Amniotic epithelial cell (primary cell): ENCODE data around the gene SPACA6.

ENCODE experiments used
- DNase-seq: peaks from one replicate; pipeline ENCODE4 v3.0.0-alpha.2; 2010; ENCODE audit warnings: low read depth

Gene SPACA6

DNA sequence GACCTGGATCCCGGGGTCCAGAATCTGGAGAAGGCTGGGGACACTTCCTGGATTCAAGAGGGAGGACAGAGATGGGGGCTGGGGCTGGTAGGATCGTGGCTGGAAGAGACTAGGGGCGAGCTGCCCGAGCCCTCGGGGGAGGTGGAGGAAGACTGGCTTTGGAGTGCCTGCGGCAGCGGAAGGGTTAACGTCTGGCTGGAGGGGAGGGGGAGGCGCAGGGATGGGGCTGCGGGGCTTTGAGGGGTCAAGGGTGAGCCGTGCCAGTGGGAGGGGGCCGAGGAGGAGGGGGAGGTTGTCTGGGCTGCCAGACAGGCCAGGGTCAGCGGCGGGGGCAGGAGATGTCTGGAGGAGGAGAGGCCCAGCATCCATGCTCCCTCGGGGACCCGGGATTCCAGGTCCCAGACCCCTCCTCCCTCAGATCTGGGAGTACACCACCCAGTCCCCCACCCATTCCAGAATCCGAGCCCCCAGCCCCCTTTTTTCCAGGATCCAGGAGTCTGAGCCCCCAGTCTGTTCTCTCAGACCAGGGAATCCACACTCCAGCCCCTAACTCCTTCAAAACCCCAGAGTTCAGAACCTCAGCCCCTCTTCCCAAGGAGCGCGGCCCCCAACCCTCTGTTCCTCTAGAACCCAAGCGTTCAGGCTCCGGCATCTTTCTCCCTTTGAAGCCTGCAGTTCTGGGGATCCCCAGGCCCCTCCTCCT, 3.2 kb upstream of the SPACA6 start:
- DNase-seq: peak; percentile 71

DNA sequence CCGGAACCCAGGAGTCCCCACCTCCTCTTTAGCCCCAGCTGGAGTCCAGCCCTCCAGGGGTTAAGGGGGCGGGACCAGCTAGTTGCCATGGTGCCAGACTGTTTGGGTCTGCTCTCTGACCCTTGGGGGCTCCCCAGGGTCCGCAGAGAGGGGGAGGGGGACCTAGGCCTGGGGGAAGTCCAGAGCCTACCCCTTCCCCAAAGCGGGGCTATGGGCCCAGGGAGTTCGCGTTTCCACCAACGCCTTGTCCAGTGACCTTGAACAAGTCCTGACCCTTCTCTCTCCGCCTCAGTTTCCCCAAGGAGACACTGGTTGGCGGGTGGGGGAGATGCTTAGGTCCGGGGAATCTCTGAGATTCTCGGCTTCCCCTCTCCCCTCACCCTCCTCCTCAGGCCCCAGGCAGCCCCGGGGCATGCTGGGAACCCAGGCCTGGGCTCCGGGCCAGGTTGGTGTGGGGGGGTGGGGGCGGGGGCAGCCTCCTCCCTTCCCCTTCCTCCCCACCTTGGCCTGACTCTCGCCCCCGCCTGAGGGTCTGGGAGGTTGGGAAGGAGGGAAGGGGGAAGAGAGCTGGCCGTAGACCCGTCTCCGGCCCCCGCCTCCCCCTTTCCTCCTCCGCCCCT, 2.6 kb upstream of the SPACA6 start:
- DNase-seq: peak; percentile 82

GRCh38 chr19:51691074-51691583, 2.0 kb upstream of the SPACA6 start:
- peak; percentile 81 for DNase-seq

GRCh38 chr19:51691584-51692428, 1.3 kb upstream of the SPACA6 start:
- no peak for DNase-seq

DNA sequence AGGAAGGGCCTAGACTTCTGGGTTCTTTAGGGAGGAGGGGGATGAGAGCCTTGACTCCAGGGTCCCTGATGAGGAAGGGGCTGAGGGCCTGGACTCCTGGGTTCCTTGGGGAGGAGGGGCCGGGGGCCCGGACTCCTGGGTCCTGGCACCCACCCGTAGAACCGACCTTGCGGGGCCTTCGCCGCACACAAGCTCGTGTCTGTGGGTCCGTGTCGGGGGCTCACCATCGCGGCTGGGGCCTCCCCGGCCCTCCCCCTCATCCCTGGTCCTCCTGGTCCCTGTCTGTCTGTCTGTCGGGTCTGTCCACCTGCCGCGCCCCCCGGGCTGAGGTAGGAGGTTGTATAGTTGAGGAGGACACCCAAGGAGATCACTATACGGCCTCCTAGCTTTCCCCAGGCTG, 662 bp upstream of the SPACA6 start:
- DNase-seq: no peak

DNA sequence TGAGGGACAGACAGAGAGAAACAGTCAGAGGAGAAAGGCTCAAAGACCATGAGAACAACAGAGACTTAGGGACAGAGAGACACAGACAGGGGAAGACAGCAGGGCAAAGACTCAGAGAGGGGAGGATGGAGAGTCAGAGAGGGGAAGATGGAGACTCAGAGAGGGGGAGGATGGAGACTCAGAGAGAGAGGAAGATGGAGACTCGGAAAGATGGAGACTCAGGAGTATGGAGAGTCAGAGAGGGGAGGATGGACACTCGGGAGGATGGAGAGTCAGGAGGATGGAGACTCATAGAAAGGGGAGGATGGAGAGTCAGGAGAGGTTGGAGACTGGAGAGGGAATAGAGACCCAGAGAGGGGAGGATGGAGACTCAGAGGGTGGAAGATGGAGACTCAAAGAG, 689 bp downstream of the SPACA6 start:
- DNase-seq: no peak

DNA sequence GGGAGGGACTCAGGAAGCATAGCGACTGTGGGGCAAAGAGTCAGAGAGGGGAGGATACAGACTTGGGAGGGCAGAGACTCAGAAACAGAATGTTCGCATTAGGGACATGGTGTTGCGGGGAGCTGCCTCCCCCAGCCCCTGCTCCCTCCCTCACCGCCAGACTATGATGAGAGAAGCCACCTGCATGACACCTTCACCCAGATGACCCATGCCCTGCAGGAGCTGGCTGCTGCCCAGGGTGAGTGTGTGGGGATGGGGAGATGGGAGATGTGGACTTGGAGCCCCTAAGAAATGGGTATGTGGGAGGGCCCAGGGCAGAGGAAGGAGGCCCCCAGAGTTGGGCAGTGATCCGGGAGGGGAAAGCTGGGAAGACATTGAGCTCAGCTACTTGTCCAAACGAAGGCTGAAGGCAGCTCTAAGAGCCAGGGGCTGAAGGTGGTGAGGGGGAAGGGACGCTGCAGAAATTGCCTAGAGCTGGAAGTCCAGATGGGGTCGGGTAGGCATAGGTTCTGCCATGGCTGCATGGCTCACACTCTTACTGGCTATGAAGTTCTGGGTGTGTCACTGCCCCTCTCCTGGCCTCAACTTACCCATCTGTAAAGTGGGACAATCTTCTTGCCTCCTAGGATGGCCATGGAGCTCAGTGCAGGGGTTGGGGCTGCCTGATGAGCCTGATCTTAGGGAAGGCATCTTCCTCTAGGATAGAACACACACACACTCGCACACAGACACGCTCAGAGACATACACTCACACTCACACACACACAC, 1.4 kb downstream of the SPACA6 start:
- no peak for DNase-seq

DNA sequence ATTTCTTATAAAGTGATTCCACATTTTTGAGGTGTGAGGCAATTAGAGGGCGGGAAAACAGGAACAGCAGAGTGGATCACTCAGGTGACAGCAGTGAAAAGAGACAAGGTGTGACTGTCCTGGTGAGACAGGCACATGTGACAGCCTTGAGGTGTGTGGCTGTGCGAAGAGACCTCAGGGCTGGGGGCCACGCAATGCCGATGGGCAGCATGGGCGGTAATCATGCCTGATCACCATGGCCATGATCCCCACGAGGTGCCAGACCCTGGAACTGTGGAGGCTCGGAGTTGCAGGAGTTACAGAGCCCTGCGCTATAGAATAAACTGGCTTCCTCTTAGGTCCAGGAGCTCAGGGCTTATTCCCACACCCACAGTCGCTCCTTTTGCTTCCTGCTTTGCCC, 2.0 kb downstream of the SPACA6 start:
- no peak for DNase-seq

DNA sequence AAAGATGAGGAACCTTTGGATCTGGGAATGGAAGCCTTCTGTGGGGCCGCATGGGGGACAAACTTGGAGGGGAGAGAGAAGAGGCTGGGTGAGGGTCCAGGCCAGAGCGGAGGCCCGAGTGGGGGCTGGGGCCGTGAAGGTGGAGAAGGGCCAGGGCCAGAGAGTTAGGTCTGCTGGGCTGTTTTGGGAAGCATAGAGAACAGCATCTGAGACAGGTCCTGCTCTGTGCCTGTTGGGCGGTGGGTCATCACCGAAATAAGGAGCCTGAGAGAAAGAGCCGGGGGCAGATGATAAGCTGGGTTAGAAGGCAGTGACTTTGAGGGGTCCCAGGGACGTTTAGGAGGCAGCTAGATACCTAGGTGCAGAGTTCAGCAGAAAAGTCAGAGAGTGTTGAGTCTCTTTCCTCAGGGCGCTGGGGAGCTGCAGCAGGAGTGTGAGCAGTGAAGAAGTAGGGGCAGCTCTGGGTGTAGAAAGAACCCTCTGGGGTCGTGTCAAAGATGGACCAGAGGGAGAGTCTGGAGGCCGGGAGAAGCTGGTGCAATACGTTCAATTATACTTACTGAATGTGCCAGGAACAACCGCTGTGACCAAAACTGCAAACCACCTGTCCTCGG, 2.7 kb downstream of the SPACA6 start:
- DNase-seq: no peak

DNA sequence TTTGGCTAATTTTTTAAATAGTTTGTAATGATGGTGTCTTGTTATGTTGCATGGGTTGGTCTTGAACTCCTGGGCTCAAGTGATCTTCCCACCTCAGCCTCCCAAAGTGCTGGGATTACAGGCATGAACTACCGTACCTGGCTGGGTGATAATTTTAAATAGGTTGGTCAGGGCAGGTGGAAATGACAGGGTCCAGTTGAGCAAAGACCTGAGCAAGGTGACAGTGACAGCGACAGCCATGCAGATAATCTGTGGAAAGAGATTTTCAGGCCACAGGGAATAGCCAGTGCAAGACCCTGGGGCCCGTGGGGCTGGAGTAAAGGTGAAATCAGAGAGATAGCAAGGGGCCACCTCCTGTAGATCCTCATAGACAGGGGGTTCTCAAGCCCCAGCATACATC, 3.5 kb downstream of the SPACA6 start:
- DNase-seq: no peak

DNA sequence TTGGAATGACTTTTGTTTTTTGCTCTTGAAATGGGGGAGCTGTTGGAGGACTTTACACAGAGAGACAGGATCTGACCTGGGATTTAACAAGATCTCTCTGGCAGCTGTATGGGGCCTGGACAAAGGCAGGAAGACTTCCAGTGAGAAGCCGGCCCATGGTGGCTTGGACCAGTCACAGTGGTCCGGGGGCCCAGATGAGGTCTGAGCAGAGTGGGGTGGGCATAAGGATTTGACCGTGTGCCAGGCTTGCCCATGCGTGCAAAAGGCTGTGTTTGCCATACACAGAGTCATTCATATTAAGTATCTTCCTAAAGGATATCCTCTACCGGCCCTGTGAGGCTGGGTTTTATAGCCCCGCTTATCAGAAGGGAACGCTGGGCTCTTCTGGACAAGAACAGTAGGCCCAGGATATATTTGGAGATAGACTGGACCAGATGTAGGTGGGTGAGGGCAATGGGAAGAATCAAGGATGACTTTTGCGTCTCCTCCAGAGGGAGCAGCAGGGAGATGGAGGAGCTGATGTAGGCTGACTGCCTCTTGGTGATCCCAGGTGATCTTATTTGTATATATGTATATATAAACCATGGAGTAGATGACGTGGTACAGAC, 4.1 kb downstream of the SPACA6 start:
- DNase-seq: no peak

- peak; percentile 73 for DNase-seq
Observed at GRCh38 chr19:51698296-51698695, 5.2 kb downstream of the SPACA6 start.

GRCh38 chr19:51699170-51699569, 6.0 kb downstream of the SPACA6 start:
- DNase-seq: no peak

GRCh38 chr19:51701468-51702100, 8.5 kb downstream of the SPACA6 start:
- no peak for DNase-seq

- peak; percentile 77 for DNase-seq
Observed at GRCh38 chr19:51702103-51702824, 9.1 kb downstream of the SPACA6 start.

DNA sequence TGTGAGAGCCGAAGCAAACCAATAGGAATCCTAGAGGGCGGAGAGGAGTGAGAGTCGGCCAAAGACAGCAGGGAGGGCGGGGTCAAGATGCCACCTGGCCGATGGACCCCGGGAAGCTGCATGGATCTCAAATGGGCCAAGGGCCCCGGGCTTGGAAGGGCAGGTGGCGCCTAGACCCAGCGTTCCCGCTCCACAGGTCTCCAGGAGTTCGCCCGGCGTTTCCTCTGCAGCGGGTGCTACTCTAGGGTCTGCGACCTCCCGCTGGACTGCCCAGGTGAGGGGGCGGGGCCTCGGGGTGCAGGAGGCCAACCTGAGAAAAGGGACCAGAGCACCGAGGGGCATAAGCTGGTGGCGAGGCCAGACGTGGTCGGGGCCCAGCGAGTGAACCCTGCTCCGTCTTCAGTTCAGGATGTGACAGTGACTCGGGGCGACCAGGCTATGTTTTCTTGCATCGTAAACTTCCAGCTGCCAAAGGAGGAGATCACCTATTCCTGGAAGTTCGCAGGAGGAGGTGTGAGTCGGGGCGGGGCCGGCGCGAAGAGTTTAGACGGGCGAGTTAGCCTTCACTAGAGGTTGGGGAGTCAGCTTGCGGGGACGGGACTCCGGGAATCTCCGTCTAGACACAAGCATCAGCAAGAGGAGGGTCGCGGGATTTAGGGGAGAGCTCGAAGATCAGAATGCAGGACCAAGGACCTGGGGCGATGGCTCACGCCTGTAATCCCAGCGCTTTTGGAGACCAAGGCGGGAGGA, 9.9 kb downstream of the SPACA6 start:
- no peak for DNase-seq

DNA sequence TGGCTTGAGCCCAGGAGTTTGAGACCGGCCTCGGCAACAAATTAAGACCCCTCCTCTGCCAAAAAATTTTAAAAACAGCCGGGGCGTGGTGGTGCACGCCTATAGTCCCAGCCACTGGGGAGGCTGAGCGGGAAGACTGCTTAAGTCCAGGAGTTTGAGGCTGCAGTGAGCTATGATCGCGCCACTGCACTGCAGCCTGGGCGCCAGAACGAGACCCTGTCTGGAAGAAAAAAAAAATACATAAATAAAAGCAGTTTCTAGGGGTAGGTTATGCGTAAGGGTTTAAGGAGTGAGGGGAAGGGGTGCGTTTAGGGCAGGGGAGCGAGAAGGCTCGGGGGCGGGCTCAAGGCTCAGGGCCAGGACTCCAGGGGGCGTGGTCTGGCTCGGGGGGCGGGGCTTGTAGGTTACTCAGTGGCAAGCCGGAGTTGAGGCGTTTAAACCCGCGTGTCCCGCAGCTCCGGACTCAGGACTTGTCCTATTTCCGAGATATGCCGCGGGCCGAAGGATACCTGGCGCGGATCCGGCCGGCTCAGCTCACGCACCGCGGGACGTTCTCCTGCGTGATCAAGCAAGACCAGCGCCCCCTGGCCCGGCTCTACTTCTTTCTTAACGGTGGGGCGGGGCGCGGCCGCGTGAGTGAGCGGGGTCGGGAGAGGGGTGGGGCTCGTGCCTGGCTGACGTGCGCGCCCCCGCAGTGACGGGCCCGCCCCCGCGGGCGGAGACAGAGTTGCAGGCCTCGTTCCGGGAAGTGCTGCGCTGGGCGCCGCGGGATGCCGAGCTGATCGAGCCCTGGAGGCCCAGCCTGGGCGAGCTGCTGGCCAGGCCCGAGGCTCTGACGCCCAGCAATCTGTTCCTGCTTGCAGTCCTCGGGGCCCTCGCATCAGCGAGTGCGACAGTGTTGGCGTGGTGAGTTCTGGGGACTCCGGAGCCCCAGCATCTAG, 10.7 kb downstream of the SPACA6 start:
- DNase-seq: peak; percentile 89

GRCh38 chr19:51704626-51705025, 11.5 kb downstream of the SPACA6 start:
- DNase-seq: no peak
